Activated CD8-positive, alpha-beta memory T cell treated with anti-CD3 and anti-CD28 coated beads for 48 hours (primary cell): ENCODE data around the gene PPOX.

Experiments used
- DNase-seq, 3 experiments: peaks; one replicate each; pipeline ENCODE4 v3.0.0-alpha.2; 2020; ENCODE audit warnings: low read depth in 2 of 3, low spot score in 2 of 3

The PPOX gene

DNA sequence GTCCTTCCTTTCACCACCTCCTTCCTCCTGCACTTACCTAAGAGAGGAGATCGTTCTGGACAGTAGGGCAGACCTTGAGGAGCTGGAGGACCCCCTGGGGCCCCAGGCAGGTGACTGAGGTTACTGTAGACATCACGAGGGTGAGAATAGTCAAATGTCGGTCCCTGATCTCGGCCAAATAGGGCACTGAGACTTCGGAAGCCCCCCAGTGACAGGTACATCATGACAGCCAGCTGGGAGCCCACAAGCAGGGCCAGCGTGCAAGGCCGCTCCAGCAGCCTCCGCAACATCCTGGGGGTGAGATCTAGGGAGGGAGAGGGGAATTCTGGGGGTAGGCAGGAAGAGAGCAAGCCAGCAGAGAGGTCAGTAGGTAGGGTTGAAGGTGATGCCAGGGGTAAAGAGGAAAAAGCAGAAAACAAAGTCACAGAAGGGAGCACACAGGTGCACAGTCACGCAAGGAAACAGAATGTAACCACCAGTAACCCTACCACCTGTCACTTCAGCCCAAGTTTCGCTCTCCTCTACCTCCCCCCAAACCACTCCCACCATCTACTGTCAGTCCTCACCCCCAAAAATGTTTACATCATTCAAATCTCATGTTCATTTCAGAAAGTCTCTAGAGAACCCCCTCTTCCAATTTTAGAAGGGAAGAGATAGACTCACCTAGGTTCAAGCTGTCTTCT, 9.7 kb downstream of the PPOX start:
- no peak for DNase-seq

DNA sequence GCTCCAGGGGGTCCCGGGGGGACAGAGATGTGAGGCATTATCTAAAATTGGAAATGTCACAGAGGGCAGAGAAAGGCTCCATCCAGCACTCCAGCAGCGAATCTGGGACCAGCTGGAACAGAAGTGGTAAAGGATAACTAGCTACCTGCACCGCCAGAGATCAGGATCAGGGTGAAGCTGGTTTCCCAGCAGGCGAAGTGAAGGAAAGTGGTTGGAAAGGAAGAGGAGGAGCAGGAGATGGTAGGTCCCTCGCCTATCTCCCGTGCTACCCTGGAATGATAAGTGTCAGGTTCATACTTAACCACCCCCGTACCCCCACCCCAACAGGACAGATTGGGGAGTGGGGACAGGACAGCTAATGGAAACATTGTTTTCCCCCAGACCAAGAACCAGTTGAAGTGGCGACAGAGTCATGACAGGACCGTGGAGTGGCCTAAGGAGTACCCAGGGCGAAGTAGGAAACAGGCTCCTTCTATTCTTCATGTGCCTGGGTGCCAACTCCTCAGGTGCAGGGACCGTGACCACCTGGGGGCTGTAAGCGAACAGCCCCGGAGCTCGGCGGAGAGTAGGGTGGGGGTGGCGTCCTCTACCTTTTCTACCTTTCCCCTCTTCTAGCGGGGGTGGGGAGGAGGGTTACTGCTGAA, 10.4 kb downstream of the PPOX start:
- DNase-seq, result no peak

DNA sequence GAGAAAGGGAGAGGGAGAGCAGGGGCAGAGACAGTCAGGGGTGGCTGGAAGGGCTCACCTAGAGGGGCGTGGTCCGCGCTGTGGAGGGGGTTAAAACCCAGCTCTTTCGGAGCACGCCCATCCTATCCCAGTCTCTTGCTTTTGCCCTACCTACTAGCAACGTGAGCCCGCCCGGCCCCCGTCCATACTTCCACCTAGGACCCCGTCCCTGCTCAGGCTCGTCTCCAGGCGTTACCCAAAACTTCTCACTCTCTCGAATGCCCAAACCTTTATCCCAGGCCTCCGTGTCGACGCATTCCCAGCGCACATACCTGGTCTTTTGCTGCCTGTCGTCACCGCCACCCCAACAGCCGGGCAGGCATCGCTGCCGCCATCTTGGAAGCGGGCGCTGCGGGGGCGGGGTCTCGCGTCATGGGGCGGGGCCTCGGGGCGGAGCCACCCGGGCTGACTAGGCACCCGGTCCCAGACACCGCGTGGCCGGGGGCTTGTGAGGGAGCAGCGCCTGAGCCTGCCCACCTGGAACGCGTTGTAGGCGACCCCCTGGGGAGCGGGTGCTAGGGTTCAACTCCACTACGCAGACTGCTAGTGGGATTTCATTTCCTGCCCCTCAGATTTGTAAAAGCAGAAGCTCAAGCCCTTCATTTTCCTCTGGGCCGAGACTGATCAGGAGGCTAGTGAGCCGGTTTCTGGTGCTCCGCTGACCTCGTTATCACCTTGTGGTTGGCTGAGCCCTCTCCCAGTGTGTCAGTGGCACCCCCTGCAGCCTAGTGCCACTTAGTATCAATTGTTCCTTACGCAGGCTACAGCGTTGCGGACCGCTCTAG, 11.1 kb downstream of the PPOX start, which contains the start of gene B4GALT3:
Gene B4GALT3, minus strand, starts transcription at position 396 of the 824 bp plus-strand sequence. CDS start 1,447 bp downstream, outside the sequence.
- DNase-seq, result peak; percentile 86 to 99 (median 99)

DNA sequence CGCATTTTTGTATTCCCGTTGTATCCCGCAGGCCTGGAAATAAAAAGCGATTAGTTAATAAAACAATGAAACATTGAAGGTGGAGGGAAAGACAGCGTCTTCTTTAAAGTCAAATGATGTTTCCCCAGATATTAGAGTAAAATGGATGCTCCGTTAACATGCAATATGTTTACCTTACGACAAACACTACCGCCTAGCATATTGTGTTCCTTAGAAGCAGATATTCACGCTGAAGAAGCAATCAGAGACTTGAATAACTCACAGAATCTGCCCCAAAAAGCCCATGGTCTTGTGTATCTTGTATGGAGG, 11.7 kb downstream of the PPOX start:
- DNase-seq, result no peak

DNA sequence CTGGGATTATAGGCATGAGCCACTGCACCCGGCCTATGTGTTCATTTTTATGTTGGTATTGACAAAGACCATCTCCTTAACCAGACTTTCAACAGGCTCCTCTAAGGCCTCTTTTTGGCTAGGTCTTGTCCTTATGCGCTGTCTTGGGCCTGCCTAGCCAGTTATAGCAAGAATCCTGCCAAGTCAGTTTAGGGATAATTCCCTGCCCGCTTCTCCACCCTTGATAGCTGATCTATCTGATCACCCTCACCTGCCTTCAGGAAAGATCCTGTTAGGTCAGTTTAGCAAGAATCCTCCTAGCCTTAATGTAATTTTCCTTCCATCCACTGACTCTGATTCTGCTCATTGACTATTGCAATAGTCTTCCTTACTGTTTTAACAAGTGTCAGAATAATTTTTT, 13.5 kb downstream of the PPOX start:
- DNase-seq, result no peak

DNA sequence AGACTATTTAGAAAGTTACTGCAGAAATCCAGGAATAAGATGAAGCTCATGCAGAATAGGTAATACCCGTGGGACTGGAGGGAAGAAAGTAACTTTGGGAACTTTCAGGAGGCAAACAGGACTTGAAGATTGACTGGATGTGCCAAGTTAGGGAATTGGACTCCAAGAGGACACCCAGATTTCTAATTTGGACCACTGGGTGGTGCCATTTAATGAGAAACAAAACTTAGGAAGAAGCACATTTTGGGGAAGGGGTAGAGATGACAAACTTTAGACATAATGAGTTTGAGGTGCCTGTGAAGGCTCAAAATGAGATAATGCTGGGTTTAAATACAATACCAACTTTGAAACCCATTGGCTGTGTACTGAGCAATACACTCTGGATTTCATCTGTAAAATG, 14.4 kb downstream of the PPOX start:
- no peak for DNase-seq

DNA sequence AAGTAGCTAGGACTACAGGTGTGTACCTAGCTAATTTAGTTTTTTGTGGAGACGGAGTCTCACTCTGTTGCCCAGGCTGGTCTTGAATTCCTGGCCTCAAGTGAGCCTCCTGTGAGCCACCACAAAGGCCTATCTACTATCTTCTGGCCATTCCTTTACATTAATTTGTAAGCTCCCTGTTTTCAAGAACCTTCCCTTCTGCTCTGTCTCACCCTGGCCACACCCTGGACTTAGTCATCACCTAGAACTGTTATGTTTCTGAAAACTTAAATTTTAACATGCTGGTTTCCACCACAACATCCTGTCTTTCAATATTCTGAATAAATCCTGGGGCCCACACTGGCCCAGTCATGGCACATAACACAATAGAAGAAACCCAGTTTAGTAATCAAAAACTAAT, 16.0 kb downstream of the PPOX start:
- DNase-seq, result no peak

DNA sequence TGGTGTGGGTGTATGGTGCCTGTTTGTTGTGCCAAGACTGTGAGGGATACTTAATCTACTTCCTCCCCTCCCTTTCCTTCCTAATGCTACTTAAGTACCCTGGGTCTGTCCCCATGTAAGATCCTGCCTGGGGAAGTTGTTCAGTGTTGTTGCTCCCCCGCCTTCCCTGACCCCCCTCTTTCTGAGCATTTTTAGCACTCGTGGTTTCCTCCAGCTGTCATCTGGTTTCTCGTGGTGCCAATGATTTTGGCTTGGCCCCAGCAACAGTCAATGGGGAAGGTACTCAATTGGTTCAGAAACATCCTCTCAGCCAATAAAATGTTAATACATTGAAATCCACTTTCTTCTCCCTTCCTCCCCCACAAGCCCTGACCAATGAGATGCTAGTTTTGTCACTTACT, 19.1 kb downstream of the PPOX start:
- no peak for DNase-seq

DNA sequence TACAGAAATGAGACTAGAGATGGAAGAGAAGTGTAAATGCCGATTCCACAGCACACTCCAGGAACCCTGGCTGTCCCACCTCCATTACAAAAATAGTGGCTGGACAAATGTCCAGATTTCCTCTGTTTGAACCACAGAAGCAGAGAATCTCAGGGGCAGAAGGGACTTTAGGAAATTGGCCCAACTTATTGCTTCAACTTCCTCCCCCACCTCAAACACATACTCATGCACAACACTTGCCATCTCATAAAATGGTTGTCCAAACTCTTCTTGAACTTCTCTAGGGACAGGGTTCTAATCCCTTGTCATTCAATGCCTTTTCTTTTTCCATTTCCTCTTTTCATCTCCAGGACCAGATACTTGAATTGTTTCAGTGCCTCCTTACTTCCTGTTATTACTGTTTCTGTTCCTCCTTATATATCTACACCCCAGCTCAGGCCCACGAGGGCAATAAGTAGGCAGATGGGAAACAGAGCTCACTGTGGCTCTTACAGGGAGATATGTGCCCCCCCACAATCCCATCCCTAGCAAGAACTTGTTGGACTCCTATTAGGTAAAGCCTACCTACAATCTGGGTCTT, 19.6 kb downstream of the PPOX start:
- no peak for DNase-seq

DNA sequence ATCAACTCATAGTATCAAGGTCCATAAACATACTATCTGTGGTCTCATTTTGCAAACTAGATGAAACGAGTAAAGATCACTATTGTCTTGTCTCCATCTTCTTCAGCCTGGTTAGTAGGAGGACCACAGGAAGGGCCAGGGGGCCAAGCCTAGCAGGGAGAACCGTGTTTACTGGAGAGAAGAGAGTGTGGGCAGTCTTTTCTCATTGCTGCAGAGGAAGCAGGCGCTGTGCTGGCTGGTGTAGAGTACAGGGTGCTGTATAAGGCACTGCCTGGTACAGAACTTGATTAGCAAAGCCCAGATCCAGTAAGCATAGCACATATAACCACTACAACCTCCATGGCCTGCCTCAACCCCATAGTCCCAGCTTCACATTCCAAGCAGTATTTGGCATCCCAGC, 21.1 kb downstream of the PPOX start:
- no peak for DNase-seq

DNA sequence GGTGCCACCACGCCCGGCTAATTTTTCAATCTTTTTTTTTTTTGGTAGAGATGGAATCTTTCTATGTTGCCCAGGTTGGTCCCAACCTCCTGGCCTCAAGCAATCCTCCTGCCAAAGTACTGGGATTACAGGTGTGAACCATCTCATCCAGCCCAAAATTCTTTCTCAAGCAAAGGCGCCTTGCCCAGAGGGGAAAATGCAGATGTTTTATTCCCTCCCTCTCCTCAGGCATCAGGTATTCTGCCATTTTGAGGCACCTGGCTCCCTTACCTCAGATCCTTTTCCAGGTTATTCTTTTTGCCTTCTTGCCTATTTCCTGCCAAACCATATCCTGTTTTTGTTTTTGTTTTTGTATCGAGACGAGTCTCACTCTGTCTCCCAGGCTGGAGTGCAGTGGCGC, 22.2 kb downstream of the PPOX start:
- no peak for DNase-seq

DNA sequence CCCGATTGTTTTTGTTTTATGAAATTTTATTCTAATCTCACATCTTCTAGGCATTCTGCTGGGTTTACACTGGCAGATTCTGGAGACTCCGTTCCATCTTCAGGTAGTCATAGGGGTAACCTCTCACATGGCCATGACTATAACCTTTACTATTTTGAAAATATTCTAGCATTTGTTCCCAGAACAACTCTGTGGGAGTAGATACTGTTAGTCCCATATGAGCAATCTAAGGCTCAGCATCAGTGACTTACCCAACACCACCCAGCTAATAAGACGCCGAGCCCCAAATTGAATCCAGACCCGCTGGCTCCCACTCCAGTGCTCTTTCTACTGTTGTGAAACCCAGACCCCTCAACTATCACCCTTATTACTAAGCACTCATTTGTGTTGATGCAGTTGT, 22.8 kb downstream of the PPOX start:
- DNase-seq, result no peak

DNA sequence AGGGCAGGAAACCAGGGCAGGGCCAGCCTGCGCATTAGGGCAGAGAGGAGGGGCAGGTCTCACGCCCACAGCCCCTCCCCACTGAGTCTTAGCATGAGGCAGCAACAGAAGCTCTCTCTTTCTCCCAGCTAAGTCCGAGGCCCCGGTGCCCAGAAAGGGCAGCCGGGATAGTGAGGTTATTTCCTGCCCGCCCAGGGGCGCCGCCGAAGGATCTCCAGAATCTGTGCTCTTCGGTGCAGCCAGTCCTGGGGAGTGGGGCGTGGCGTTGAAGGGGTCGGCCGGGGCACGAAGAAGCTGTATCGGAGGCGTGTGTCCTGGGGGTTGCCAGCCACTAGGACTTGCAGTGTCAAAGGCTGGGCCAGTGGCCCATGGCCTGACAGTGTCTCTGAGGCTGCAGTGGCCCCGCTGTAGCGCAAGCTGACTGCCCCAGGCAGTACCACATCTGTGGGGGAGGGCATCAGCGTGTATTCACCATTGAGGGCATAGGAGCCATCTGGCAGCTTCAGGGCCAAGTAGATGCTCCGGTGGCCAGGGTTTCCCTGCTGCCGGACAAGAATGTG, 24.8 kb downstream of the PPOX start:
- no peak for DNase-seq

DNA sequence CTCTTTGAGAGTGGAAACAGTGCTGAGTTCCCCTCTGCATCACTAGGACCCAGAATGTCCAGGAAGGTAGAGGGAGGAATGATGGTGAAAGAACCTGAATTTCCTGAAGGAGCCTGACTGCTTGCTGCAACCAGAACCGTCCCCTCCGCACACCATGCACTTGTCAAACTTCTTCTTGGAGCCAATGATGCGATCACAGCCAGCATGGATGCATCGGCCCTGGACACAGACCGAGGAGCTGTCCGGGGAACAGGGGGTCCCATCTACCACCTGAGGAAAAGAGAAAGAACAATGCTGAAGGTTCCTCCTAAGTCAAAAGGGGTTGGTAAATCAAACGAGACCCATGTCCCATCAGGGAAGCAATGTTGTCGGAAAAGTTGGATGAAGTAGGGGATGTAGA, 25.7 kb downstream of the PPOX start:
- DNase-seq, result no peak

DNA sequence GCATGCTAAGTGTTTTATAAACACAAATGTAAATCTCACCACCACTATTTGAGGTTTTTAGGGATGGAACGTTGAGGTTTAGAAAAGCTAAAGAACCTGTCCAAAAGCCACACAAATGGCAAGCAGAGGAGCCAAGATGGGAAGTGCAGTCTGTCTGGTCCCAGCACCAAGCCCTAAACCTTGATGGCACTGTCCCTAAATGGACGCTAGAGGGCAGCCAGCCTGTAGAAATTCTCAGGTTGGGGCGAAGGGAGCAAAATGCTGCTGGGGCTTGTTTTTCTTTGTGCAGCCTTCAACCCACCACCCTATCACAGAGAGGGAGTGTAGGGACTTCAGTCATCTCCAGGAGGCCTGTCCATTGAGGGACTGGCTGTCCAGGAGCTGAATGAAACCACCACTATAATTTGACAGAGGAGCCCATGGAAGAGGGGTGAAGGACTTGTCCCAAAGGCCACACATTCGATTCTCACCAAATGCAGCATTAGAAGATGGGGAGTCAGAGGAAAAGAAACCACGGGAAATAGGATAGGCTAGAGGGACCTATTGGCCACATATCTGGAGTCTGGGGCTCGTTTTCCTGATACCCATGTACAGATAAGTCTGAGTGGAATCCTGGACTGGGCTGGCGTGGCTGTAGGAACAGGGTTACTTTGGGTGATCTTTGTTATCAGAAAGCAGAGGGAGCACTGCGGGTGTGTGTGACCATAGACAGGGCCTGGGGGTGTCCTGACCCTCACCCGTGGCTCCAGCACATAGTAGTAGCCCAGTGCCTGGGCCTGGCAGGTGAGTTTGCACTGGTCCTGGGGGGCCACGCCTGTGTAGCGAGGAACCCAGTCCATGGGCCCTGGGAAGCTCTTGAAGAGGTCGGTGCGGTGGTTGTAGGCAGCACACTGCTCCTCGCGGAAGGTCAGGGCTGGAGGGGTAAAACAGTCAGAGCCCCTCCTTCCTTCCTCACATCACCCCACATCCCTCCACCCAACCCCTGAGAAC, 26.5 kb downstream of the PPOX start:
- no peak for DNase-seq

DNA sequence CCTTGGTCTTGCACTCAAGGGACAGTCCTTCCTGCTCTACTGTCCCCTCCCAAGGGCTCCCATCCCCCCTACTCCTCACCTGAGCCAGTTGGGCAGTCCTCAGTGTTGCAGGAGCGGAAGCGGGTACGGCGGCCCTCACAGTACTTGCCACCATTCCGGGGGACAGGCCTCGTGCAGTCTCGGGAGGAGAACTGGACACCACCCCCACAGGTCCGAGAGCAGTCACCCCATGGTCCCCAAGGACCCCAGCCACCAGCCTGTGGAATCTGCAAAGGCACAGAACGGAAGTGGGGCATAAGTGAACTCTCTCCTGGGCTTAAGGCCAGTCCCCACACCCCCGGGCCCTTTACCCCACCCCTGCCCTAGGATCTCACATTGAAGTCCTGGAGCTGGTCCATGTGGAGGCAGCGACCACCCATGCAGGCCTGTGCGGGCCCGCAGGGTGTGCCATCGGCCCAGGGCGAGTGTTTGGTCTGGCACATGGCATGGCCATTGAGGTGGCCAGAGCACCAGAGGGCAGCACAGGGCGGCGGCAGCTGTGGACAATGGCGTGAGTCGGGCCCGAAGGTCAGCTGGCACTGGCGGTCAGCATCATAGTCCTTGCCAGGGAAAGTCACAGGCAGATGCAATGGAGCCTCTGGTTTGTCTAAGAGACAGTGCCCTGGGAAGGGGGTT, 27.5 kb downstream of the PPOX start:
- DNase-seq, result no peak

DNA sequence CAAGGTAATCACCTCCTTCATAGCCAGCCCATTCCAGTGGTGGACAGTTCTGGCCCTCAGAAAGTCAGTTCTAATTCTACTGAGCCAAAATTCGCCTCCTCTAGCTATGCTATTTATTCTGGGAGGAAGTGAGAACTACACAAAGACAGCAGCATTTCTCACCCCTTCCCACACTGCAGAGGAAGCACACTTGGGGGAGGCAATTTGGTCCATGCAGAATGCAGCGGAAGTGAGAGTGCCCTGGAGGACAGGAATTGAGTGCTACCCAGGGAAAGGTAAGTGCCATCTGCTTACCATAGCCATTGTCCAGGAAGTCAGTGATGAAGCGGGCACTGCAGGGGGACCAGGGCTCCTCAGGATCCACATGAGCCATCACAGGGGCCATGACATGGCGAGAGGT, 28.9 kb downstream of the PPOX start:
- no peak for DNase-seq

DNA sequence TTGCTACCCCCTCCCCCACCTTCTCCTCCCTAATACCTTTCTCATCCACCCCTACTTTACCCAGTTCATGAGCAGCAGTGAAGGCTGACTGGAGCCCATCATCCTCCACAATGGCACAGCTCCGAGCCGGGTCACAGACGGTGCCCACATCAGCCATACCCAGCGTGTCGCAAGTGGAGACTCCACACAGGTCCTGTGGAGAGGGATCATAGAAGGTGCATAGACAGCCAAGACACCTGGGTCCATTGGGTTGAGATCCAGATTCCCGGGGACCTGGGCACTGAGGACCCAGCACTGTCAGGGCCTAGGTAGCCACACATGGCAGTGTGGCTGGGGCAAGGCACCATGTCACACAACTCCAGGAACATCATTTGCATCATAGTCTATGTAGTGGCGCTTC, 29.9 kb downstream of the PPOX start:
- no peak for DNase-seq

DNA sequence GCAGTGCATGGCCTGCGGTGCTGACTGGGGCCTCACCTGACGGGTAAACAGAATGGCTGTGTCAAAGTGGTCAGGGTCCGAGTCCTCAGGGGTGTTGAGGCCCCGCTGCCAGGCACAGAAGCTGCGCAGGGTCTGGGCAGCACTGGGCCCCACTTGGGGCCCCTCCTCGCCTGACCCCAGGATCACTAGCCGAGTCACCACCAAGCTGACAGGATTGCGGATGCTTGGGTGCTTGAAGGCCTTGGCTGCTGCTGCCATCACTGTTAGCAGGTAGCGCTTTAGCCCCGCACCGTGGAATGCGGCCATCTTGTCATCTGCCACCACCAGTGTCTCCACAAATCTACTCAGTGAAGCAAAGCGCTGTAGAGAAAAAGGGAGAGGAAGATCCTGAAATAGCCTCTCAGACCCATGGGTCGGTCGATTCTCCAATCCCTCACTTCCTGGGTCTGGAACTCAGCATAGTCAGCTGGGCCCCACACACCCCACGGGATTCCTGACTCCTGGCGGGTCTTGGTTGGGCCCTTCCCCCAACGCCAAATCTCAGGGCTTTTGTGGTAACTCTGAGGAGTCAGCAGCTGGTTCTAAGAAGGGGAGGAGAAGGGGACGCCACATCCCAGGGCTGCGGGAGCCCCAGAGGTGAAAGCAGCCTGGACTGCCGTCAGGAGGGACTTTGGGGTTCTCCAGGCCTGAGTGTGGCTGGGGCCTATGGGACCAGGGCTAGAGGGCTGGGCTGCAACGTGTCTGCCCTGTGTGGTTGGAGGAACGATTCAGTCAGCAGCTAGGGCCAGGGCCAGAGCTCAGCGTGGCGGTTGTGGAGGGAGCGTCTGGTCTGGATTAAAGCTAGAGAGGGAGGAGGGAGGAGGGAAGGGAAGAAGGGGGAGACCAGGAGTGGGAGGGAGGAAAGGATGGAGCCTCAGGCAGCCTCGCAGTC, 30.6 kb downstream of the PPOX start:
- no peak for DNase-seq
